Ascending aorta (tissue), 2 donors: ENCODE measurements around the gene TOPAZ1. TPM values are rescaled to one million over a fixed set of nuclear protein-coding genes. Genes with fewer than 3 reads are reported as not detected.

ENCODE experiments used
- DNase-seq, 2 donors: peaks; one replicate each; pipeline ENCODE4 v3.0.0-alpha.2; 2019; ENCODE audit warnings: low spot score in 2 of 2
- H3K27ac ChIP-seq, 2 donors: fragments of 200-600 bp; sonication (generic); one replicate each; pipeline ENCODE4 v1.5.1; 2016 to 2017; ENCODE audit warnings: mild to moderate bottlenecking in 1 of 2
- H3K27me3 ChIP-seq: fragments of 200-600 bp; sonication (generic); one replicate; pipeline ENCODE4 v1.5.1; 2017
- H3K36me3 ChIP-seq, 2 donors: fragments of 200-600 bp; sonication (generic); one replicate each; pipeline ENCODE4 v1.5.1; 2016
- H3K4me1 ChIP-seq, 2 donors: fragments of 200-600 bp; sonication (generic); one replicate each; pipeline ENCODE4 v1.5.1; 2016 to 2017; ENCODE audit warnings: mild to moderate bottlenecking in 1 of 2
- H3K4me3 ChIP-seq, 2 donors: fragments of 200-600 bp; sonication (generic); one replicate each; pipeline ENCODE4 v1.5.1; 2016 to 2017; ENCODE audit warnings: mild to moderate bottlenecking in 1 of 2
- H3K9me3 ChIP-seq, 2 donors: fragments of 200-600 bp; sonication (generic); one replicate each; pipeline ENCODE4 v1.5.1; 2016
- CTCF ChIP-seq, 3 experiments: fragments of 200-600 bp in 2 of 3; fragments of 450-650 bp in 1 of 3; sonication (generic) in 2 of 3; IDR thresholded peaks; one replicate each; pipeline ENCODE4 v1.5.1; 2016 to 2019; ENCODE audit warnings: antibody characterized with exemption in 3 of 3, mild to moderate bottlenecking in 1 of 3, moderate library complexity in 1 of 3
- intact Hi-C: fragments of 100-400 bp; cut with DNase I; formaldehyde crosslinking; loops from one replicate; pipeline ENCODE4 v1.15.1; 2023
- total RNA-seq: library from RNA; depleted of rRNA; stranded (reverse); fragments of >200 nt; gene quantifications from one replicate; pipeline ENCODE4 v1.1.0, GENCODE V29; 2016

Gene TOPAZ1
- total RNA-seq, 1 donor from 2014 or later, result not detected

- no peak for TF ChIP-seq CTCF (IDR thresholded peaks at IDR 0.05)
- H3K27ac ChIP-seq, result no peak overlapping the region
- H3K4me1 ChIP-seq, result peaks cover 0 to 12% of the 10 kb centered on the region in 2 donors
- H3K36me3 ChIP-seq, result peaks cover 0 to 10% of the 10 kb centered on the region in 2 donors
- DNase-seq, result no peak
- H3K9me3 ChIP-seq, result no peaks in the 10 kb centered on the region
- H3K4me3 ChIP-seq, result no peak overlapping the region
- H3K27me3 ChIP-seq, result no peaks in the 10 kb centered on the region
- intact Hi-C loops, result no loop called here
Observed at GRCh38 chr3:44353355-44353924, 111.8 kb downstream of the TOPAZ1 start.

GRCh38 chr3:44355362-44356033 is 113.8 kb downstream of the TOPAZ1 start:
- Histone ChIP-seq H3K27ac (peak overlapping the region; percentile 73 to 76), H3K4me3 (no peak overlapping the region), H3K9me3 (no peaks in the 10 kb centered on the region), H3K36me3 (peaks cover 2 to 20% of the 10 kb centered on the region in 2 donors), H3K27me3 (no peaks in the 10 kb centered on the region), H3K4me1 (peaks cover 0 to 12% of the 10 kb centered on the region in 2 donors)
- no peak for TF ChIP-seq CTCF (IDR thresholded peaks at IDR 0.05)
- intact Hi-C loops, result loop anchor here (1.0 kb wide), 1 partner anchor 17 kb away; the partner anchor contains the start of gene TCAIM
- DNase-seq, result peak in 1 of 2 donors; percentile 68

DNA sequence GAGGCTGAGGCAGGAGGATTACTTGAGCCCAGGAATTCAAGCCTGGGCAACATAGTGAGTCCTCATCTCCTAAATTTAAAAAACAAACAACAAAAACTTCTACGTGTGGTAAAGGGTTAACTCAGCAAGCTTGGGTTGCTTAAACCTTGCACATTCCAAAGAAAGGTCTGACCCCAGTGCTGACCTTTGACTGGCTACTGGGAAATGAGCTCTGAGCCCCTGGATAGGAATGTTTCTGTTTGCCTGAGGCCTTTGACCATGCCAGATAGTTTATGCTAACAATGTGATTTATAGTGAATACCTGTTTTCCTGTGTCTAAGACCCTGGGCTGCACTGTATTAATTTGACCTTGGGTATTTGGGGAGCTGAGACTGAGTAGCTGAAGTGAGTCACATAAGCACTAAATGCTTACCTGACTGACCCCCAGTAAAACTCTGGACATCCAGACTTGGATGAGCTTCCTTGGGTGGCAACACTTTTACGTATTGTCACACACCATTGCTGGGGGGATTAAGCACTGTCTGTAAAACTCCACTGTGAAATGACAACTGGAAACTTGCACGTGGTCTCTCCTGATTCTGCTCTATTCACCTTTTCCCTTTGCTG is 117.6 kb downstream of the TOPAZ1 start:
- Histone ChIP-seq H3K27me3 (no peaks in the 10 kb centered on the region), H3K36me3 (peaks cover 2 to 26% of the 10 kb centered on the region in 2 donors), H3K9me3 (no peaks in the 10 kb centered on the region), H3K4me3 (no peak overlapping the region), H3K4me1 (peaks cover 0 to 12% of the 10 kb centered on the region in 2 donors), H3K27ac (no peak overlapping the region)
- no peak for TF ChIP-seq CTCF (IDR thresholded peaks at IDR 0.05)
- intact Hi-C loops, result no loop called here
- DNase-seq, result no peak

DNA sequence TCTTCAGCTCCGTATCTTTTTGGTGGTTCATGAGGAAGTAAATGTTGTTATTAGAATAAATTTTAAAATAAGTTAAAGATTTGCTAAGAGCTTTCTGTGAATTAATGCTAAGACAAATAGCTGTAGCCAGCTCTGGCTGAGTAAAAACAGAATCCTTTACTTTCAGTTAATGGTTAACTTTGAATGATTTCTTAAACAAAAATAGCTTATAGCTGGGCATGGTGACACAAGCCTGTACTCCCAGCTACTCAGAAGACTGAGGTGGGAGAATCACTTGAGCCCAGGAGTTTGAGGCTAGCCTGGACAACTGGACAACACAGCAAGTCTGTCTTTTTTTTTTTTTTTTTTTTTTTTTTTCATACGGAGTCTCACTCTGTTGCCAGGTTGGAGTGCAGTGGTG is 121.9 kb downstream of the TOPAZ1 start:
- TF ChIP-seq CTCF (IDR thresholded peaks at IDR 0.05), result no peak
- Histone ChIP-seq H3K36me3 (peaks cover 2 to 28% of the 10 kb centered on the region in 2 donors), H3K9me3 (no peaks in the 10 kb centered on the region), H3K4me3 (no peak overlapping the region), H3K27ac (no peak overlapping the region), H3K27me3 (no peaks in the 10 kb centered on the region), H3K4me1 (no peaks in the 10 kb centered on the region)
- intact Hi-C loops, result no loop called here
- no peak for DNase-seq

DNA sequence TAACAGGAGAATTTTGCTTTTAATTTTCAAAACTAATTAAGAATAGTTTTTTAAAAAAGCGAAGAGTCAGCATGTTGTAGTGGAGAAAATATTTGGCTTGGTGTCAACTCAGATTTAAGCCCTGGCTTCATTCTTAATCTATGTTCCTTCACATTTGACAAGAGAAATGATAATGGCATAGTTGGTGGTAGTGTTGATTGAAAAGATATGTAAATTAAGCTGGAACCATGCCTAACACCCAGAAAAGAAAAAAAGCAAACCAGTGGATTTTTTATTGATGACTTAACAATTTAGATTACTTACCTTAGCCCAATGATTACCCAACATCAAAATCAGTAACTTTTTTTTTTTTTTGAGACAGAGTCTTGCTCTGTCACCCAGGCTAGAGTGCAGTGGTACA is 124.3 kb downstream of the TOPAZ1 start:
- H3K9me3 ChIP-seq, result no peaks in the 10 kb centered on the region
- no peaks in the 10 kb centered on the region for H3K27me3 ChIP-seq
- no peak overlapping the region for H3K4me3 ChIP-seq
- intact Hi-C loops, result no loop called here
- no peaks in the 10 kb centered on the region for H3K4me1 ChIP-seq
- no peak for TF ChIP-seq CTCF (IDR thresholded peaks at IDR 0.05)
- peaks cover 0 to 22% of the 10 kb centered on the region in 2 donors for H3K36me3 ChIP-seq
- H3K27ac ChIP-seq, result no peak overlapping the region
- DNase-seq, result no peak
